RWPE2 (cell line): ENCODE results near the gene GREB1.

Experiments
- ATAC-seq: fragments of 200-7000 bp; cut with Tn5 transposase; 3 replicates; pipeline ENCODE4 v1.9.1; 2021; ENCODE audit warnings: low read depth
- DNase-seq: peaks from one replicate; pipeline ENCODE4 v3.0.0-alpha.2; 2020; ENCODE audit warnings: low spot score
- H3K27ac ChIP-seq: fragments of 450-650 bp; 2 replicates; pipeline ENCODE4 v1.5.1; 2017; ENCODE audit warnings: mild to moderate bottlenecking; ENCODE audit not compliant: poor library complexity, severe bottlenecking
- H3K27me3 ChIP-seq: fragments of 250-450 bp; sonication (Bioruptor Pico); 2 replicates; pipeline ENCODE4 v1.5.1; 2021; ENCODE audit warnings: mild to moderate bottlenecking, moderate library complexity; ENCODE audit not compliant: insufficient read depth, poor library complexity, severe bottlenecking
- H3K36me3 ChIP-seq: fragments of 250-450 bp; sonication (Bioruptor Pico); 2 replicates; pipeline ENCODE4 v1.5.1; 2020; ENCODE audit warnings: low read depth, mild to moderate bottlenecking, moderate library complexity
- H3K4me1 ChIP-seq: fragments of 250-450 bp; sonication (Bioruptor Pico); 2 replicates; pipeline ENCODE4 v1.5.1; 2021; ENCODE audit warnings: mild to moderate bottlenecking, moderate library complexity; ENCODE audit not compliant: insufficient read depth, poor library complexity, severe bottlenecking
- H3K4me3 ChIP-seq: fragments of 250-450 bp; sonication (Bioruptor Pico); 2 replicates; pipeline ENCODE4 v1.5.1; 2021; ENCODE audit warnings: mild to moderate bottlenecking, moderate library complexity; ENCODE audit not compliant: severe bottlenecking
- H3K9me3 ChIP-seq: fragments of 250-450 bp; sonication (Bioruptor Pico); 2 replicates; pipeline ENCODE4 v1.5.1; 2021; ENCODE audit warnings: mild to moderate bottlenecking, moderate library complexity; ENCODE audit not compliant: severe bottlenecking
- CTCF ChIP-seq: fragments of 450-650 bp; IDR thresholded peaks from one replicate; pipeline ENCODE4 v1.5.1; 2017; ENCODE audit warnings: mild to moderate bottlenecking, moderate library complexity; ENCODE audit not compliant: poor library complexity, severe bottlenecking

Gene GREB1

GRCh38 chr2:11585071-11585470 lies 51.2 kb downstream of the GREB1 start:
- Histone ChIP-seq H3K27ac (no peak overlapping the region), H3K9me3 (no peaks in the 10 kb centered on the region), H3K36me3 (no peaks in the 10 kb centered on the region), H3K4me1 (no peaks in the 10 kb centered on the region), H3K27me3 (no peaks in the 10 kb centered on the region), H3K4me3 (no peak overlapping the region)
- DNase-seq, result no peak
- ATAC-seq, result no peak
- no peak for TF ChIP-seq CTCF

GRCh38 chr2:11588228-11589110 lies 54.6 kb downstream of the GREB1 start:
- TF ChIP-seq CTCF, result no peak
- Histone ChIP-seq H3K27ac (no peak overlapping the region), H3K9me3 (no peaks in the 10 kb centered on the region), H3K27me3 (no peaks in the 10 kb centered on the region), H3K36me3 (no peaks in the 10 kb centered on the region), H3K4me1 (no peaks in the 10 kb centered on the region), H3K4me3 (no peak overlapping the region)
- no peak for DNase-seq
- no peak for ATAC-seq

DNA sequence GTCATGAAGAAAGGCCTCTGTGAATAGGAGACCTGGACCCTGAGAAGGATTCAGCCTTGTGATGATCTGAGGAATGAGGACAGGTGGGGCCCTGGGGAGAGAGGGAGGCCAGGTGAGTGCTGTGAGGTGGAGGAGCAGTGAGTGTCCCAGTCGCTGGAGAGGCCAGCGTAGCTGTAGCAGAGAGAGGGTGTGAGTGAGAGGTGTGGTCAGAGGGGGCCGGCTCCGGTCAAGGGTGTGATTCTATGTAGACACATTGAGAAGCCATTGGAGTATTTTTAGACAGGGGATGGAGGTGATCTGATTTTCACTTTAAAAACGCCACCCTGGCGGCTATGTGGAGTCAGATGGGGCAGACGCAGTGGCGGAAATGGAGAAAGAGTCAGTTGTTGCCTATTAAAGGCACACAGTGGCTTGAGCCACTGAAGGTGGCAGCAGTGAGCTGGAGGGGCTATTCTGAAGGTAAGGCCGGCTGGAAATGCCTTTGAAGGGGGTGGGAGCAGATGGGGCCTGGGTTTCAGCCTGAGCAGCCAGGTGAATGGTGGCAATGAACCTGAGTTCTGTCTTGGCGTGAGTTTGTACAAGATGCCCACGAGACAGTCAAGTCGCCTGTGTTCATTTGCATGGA lies 55.6 kb downstream of the GREB1 start:
- no peaks in the 10 kb centered on the region for H3K4me1 ChIP-seq
- H3K27me3 ChIP-seq, result no peaks in the 10 kb centered on the region
- no peak overlapping the region for H3K4me3 ChIP-seq
- no peak overlapping the region for H3K27ac ChIP-seq
- H3K36me3 ChIP-seq, result no peaks in the 10 kb centered on the region
- TF ChIP-seq CTCF, result no peak
- no peak for ATAC-seq
- no peaks in the 10 kb centered on the region for H3K9me3 ChIP-seq
- no peak for DNase-seq

DNA sequence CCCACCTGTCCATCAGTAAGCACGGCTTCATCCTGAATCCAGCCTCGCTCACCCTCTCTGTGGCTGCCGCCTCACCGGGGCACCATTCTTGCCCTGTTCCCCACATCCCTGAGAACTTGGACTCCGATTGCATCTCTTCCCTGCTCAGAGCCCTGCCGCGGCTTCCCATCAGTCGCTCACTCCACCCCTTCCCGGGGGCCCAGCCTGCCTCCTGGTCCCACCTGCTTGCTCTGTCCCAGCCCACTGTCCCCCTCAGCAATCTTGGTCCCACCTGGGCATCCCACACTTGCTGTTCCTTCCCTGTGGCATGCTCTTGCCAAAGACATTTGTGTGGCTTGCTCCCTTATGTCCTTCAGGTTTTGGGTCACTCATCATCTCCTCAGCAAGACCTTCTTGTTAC lies 56.3 kb downstream of the GREB1 start:
- no peak for ATAC-seq
- H3K4me3 ChIP-seq, result no peak overlapping the region

More for the DNA sequence above, 56.3 kb downstream of the GREB1 start:
- H3K27ac ChIP-seq, result no peak overlapping the region
- no peak for TF ChIP-seq CTCF
- no peaks in the 10 kb centered on the region for H3K9me3 ChIP-seq
- DNase-seq, result no peak
- no peaks in the 10 kb centered on the region for H3K36me3 ChIP-seq
- H3K27me3 ChIP-seq, result no peaks in the 10 kb centered on the region
- H3K4me1 ChIP-seq, result no peaks in the 10 kb centered on the region
